Stimulated activated CD8-positive, alpha-beta memory T cell treated with anti-CD3 and anti-CD28 coated beads, Interleukin-4, amount 100 ng/mL, for 24 hours (primary cell): ENCODE results near the gene CLK4.
A peak's percentile ranks its signal among the peaks of the same experiment; 100 is the strongest.

Source experiments
- DNase-seq: peaks from one replicate; pipeline ENCODE4 v3.0.0-alpha.2; 2020; ENCODE audit warnings: low read depth

CLK4 gene

DNA sequence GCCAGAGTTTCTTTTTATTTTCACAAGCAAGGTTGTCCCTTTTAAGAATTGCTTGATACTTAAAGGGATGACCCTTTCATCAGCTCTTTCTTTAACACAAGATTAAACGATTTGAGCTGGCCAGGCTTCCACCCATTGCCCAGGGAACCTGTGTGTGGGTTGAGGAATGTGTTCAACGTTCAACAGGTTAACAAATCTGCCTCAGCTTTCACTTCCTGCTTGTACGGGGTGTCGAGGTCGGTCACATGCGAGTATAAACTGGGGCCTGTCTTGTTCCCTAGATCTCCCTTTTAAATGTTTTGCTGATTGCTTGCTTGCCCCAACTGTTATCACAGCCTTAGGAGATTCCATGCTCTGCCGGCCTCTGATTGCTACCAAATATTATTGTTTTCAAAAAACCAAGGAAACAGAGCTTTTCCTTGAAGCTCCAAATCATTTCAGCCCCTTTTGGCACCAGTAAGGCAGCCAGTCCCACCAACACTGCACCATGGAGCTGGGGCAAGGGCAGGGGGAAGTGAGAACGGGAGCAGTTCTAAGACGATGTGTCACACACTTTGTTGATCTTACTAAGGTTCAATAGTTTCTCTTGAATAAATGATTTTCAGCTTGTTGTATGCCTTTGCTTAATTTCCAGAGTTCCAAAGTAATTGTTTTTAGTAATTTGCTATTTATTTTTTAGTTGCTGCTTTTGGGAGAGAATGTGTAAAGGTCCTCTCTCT is 10.7 kb upstream of the CLK4 start:
- DNase-seq: no peak

DNA sequence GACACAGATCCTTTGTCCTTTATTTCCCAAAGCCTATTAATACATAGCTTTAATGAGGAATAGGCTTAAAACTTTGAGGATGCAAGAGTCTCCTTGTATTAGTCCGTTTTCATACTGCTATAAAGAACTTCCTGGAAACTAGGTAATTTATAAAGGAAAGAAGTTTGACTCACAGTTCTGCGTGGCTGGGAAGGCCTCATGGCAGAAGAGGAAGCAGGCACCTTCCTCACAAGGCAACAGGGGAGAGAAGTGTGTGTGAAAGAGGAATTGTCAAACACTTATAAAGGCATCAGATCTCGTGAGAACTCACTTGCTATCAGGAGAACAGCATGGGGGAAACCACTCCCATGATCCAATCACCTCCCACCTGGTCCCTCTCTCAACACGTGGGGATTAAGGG is 5.4 kb upstream of the CLK4 start:
- DNase-seq: no peak

DNA sequence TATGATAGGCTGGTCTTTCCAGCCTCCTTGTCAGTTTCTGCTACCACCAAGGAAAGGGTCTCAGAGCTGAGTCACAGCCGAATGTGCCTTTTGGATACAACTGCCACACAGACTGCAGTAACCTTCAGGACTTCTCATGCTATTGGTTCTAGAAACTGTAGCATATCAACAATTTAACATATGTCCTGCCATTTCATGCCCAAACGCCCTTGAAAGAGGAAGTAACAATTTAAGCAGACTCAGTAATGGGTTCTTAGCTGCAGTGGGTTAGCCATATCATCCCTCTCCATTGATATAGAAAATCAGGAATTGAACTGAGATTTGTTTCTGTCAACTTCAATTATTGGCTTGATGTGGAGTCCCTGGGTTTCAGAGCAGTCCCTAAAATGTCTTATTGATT is 4.1 kb upstream of the CLK4 start:
- no peak for DNase-seq

DNA sequence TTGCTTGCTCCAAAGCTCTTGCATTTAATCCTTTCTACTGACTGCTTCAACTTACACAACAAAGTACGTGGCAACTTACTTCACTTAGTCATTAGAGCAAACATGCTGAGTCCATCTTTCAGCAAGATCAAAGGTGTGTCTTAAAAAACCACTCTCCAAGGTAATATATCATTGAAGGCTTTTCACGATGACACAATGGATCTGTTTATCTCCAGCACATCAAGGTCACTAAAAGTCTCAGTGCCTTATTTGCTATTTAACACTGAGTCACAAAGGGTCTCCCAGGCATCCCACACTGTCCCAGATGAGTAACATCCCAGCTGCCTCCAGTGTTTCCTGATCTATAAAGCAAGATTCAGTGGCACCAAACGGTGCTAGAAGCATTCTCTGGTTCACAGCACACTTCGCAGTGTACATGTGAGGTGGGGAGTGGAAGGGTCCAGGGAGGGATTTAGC is 3.7 kb upstream of the CLK4 start:
- no peak for DNase-seq

DNA sequence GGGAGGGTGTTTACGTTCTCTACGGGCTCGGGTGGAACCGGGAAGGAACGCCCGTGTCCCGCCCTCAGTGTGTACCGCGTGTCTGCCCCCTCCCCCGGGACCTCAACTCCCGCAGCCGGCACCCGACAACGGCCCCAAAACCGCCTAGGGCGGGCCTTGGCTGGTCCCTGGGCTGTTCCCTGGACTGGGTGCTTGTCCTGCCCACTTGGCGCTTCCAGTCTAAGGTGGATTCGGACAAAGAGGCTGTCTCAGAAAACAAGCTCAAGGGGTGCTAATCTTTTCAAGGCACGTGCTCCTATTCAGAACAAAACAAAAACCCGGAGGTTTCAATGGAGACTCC is 379 bp upstream of the CLK4 start:
- DNase-seq: no peak

DNA sequence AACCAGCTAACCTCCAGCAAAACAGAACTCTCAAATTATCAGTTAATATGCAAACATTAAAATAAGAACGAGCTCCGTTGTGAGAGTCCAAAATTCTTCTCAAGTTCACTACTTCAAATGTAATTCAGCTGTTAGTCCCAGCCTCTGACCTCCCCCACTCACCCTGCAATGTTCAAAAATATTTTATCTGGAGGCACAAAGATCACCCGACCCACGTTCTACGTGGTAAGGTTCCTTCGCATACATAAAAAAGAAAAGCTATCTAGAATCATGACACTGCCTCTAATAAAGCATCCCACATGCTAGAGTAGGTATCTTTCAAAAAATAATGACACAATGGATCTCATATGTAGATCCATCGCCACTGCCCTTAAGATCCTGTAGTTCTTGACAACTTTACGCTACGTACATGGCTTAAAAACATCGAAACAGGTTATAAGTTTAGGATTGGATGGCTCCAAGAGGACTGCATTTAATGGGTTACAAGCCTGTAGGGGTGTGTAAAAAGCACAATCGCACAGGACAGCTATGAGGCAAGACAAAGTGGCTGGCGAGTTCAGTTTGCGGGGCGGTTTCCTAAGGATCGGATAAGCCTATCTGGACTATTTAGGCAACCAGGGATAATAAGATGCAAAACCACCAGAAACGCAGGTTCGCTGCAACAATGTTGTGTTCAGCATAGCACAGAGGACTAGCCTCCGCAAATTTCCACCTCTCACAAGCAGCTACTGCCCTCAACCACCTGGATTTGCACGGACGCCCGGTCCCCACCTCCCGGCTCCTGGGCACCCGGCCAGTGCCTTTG is 969 bp downstream of the CLK4 start:
- no peak for DNase-seq

DNA sequence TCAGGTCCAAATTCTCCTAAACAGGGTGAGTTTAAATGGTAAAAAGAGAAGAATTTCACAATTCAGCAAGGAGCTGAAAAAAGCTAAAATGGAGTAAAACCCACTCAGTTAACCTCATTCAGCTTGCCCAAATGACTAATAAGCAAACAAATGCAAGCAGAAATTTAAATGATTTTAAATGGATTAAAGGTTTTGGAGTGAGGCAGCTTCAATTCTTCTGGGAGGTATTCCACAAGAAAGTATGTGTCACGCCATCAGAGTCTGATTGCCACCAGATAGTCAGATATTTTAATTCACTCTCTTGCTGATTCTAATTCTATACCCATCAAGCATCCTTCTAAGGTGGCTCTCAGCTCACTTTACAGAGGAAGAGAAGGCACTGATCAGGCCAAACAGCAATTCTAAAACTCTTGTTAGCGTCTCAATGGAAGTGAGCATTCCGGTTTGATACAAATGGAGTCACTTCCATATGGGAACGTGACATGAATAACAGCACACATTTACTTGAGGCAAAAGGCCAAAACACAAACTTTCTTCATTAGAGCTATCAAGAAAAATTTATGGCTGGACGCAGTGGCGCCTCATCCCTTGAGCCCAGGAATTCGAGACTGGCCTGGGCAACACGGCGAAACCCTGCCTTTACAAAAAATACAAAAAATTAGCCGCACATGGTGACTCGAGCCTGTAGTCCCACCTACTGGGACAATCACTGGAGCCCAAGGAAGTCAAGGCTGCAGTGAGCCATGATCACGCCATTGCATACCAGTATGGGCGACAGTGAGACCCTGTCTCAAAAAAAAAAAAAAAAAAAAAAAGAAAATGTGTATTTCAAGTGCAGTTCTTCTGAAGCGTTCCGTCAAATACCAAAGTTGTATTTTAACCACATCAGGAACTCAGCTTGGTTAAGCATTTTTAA is 2.0 kb downstream of the CLK4 start:
- no peak for DNase-seq

DNA sequence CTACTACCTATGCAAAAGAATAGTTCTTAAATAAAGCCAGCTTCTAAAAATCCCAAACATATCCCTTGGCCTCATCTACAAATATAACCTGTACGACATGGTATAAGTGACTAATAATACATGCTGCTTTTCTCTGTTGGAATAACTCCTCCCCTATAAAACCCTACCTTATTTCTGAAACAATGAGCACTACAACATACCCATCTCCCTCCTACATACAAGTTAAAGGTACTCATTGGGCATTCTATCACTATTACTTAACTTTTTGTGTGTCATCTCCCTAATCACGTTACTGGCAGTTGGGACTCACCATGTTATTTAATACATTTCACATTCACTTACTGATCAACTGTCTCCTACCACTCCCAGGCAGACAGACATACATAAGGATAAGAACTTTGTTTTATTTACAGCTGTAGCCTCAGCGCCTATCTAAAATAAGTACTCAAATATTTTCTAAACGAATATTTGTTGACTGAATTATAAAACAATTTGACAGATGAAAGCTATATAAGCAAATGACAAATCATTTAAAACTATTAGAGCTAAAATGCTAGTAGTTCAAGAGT is 4.1 kb downstream of the CLK4 start:
- no peak for DNase-seq

DNA sequence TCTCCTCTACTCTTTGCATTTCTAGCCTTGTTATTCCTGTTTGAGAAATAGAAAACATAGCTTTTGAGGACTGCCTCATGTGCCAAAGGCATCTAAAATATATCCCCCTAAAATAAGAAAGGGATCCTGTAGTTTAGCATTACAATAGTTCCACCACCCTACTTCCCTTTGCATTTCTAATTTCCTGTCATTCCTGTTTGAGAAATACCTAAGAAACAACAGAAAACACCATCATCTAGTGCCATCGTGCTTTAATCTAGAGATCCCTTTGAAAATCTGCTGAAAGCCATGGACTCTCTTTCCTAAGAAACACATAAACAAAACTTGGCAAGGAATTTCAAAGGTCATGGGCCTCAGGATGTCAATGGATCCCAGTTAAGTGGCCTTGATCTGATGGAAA is 7.5 kb downstream of the CLK4 start:
- DNase-seq: no peak

DNA sequence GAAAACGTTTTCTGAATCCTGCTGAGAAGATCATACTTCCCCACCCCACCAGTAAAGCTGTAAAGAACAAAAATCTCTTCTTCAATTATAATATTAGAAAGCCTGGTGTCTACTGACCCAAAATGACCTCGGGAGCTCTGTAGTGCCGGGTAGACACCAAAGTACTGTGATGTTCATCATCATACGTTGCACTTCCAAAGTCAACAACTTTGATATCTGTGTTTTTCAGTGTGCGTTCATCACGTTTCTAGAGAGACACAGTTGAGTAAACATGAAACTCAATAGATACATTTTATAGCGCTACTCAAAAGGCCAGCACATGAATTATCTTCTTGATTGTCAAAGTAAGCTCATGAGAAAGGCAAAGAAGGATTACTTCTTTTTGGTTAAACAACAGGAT is 14.6 kb downstream of the CLK4 start:
- no peak for DNase-seq

DNA sequence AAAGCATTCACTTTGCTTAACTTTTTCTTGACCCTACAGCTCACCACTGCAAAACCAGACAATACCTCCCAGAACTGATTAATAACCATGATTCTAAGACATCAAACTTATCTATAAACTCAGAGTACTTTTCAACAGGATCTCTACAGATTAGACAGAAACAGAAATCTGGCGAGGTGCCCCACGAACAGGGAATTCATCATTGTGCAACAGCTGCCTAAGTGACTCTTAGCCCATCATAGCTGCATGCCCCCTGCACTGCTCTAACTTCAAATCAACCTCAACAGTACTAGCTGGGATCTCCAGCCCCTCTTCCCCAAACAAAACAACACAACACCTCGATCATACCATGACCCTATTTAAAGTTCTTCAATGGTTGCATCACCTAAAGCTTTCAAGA is 20.6 kb downstream of the CLK4 start:
- no peak for DNase-seq

DNA sequence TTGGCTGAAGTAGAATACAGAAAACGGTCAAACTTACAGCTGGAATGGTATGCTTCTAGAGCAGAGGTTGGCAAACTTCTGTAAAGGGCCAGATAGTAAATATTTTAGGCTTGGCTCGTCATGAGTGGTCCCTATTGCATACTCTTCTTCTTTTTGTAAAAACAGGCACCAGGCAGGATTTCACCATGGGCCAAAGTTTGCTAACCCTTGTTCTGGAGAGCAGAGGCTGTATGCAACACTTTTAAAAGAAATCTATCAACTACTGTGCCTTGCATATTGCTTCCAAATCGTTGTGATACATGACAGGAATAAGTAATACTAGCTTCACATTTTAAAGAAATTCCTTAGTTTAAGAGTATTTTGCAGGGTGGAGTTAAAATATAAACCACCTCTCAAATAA is 21.1 kb downstream of the CLK4 start:
- no peak for DNase-seq

DNA sequence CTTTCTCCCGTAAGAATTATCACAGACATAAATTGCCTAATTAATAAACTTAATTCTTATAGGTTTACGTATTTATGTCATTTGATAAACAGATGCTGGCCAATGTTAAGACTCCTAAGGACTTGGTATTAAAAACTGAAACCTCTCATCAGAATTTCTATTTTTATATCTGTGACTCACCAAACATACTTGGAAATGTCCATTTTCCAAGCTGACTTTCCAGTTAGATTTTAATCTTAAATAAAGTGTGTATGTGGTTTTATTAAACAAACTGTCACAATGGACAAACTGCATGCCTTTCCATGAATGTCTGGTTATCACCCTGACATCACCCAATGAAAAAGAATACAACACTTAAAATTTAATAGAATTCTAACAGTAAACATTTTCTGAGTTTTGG is 24.1 kb downstream of the CLK4 start:
- no peak for DNase-seq

DNA sequence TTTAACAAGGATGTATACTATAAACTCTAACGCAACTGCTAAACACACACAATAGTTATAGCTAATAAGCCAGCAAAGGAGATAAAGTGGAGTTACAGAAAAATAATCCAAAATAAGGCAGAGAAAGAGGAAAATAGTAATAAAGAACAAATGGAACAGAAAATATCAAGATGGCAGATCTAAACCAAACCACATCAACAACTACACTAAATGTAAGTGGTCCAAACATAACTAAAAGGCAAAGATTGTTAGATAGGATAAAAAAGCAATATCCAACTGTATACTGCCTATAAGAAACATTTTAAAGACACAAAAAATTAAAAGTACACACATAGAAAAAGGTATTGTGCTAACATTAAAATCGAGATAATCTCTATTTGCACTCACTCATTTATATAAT is 31.1 kb downstream of the CLK4 start:
- no peak for DNase-seq

DNA sequence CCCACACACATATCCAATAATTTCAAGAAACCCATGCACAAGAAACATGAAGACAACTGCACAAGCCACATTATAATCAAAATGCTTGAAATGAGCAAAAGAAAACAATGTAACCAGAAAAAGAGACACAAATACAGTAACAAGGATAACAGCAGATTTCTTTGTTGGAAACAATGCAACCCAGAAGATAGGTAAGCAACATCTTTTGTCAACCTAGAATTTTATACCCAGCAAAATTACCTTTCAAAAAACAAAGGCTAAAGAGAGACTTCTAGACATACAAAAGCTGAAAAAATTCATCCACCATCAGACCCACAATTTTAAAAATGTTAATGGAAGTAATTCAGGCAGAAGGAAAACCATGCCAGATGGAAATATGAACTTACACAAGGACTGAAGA is 31.7 kb downstream of the CLK4 start:
- no peak for DNase-seq

DNA sequence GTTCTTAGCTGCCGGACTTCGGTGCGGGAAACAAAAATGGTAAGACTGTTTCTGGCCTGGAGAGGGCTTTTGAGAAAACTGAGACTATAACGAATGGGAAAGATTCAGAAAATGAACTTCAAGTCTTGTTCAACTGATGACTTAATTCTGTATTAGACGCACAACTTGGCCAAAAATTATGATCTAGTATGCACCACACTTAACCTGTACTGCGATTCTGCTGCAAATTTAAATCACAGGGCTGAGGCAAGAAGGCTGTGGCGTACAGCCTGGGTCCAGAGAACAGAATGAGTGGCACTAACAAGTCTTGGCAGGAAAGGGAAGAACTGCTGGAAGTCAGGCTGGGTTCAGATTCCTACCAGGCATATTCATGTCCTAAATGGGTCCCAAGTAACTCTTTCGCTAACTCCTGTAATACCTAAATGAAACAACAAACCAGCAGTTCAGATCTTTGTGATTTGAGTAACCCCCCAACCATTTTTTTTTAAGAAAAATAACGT is 35.9 kb downstream of the CLK4 start:
- no peak for DNase-seq

DNA sequence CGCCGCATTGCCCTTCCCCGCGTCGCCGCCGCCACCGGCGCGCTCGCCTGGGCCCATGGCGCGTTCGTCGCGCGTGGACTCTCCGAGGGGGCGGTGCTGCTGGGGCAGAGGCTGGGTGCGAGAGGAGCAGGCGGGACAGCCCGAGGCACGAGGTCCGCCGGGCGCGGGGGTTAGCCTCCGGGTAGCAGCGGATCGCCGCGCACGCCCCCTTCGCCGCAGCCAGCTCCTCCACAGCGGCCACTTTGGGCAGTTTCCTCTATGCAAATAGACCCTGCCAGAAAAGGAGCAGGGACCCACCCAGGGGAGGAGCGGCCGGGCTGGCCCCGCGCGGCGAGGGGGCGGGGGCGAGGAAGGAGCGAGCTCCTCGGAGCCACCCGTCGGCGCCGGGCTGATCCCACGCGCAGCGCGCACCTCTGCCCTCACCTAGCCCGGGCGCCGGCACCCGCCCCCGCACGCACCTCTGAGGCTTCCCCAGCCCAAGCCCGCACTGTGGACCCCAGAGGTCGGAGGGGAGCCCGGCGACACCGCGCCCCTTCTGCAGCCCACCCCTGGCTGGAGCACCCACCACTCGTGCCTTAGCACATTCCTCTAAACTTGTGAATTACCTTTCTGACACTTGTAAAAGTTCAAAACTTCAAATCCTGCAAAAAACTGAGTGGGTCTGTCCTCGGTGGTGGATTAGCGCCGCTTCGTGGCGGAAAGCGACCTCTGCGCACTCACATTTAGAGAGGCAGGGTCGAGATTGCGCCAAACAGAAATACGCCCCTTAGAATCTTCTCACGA is 36.5 kb downstream of the CLK4 start, which contains the start of gene COL23A1:
Gene COL23A1 (minus strand): TSS at position 253 of the 783 bp plus-strand sequence.
- peak; percentile 31 for DNase-seq

DNA sequence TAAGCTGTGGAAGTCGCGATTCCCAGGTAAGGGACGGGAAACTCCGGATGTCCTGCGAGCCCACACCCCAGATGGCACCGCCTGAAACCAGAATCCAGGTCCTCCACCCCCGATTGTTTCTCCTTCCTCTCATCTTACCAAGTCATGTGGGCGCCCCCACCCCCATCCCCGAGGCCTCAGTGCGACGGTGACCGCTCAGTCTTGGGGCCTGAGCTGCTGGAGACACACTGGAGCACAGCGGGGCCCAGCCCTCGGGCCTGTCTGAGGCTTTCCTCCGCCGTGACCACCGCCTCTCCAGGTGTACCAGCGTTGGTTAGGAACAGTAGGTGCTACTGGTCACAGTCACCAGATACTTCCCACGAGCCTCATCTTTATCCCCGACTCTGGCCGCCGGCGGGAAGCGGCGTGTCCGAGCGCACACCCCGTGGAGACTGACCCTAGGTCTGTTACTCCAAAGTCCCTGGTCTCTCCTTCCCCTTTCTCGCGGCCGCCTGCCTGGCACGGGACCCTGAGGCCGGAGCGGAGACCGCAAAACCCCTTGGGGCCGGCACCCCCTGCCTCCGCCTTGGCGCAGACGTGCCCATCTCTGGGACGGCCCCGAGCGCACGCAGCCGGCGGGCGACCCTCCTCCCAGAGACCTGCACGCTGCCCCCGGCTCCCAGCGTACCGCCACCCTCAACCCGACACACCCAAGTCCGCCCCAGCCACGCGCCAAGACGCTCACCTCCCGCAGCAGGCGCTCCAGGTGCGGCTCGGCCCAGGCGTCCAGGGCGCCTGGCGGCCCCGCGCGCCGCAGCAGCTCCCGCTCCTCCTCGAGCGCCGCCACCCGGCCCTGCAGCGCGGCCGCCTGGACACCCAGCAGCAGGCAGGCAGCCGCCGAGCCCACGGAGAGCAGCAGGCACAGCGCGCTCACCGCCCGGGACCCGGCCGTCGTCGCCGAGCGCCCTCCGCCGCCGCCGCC is 37.4 kb downstream of the CLK4 start:
- no peak for DNase-seq

DNA sequence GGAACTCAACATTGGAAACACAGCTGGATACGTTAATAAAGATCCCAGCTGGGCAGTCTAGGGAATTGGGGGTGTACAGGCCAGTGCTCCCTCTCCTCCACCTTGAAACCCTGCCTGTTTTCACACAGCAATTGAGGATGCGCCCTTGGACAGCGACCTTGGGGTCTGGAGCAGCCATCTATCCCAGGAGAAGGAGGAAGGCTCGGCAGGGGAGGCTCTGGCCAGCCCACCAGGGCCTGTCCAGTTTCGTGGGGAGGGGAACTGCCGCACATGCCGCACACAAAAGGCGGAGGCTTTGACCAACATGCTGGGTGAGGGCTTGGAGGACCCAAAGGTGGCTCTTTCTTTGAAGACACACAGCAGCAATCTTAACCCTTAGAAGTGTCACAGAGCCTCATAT is 38.1 kb downstream of the CLK4 start:
- DNase-seq: no peak
